Effector memory CD4-positive, alpha-beta T cell (primary cell): ENCODE results near the gene FYCO1.

Source experiments
- DNase-seq, 3 donors: peaks; one replicate each; pipeline ENCODE4 v3.0.0-alpha.2; 2020
- H3K27ac ChIP-seq: 2 replicates; pipeline ENCODE4 v1.7.0; 2013; ENCODE audit warnings: mild to moderate bottlenecking, low read length, moderate library complexity; ENCODE audit not compliant: insufficient read depth, poor library complexity, severe bottlenecking
- H3K27me3 ChIP-seq: replicated peaks from 2 replicates; pipeline ENCODE4 v1.7.0; 2013; ENCODE audit warnings: mild to moderate bottlenecking, low read length; ENCODE audit not compliant: insufficient read depth, control insufficient read depth, poor library complexity, severe bottlenecking
- H3K36me3 ChIP-seq: 2 replicates; pipeline ENCODE4 v1.7.0; 2013; ENCODE audit warnings: mild to moderate bottlenecking, low read length, moderate library complexity; ENCODE audit not compliant: control insufficient read depth, insufficient read depth
- H3K4me1 ChIP-seq: 2 replicates; pipeline ENCODE4 v1.7.0; 2013; ENCODE audit warnings: low read length, mild to moderate bottlenecking; ENCODE audit not compliant: control insufficient read depth, insufficient read depth, poor library complexity, severe bottlenecking
- H3K4me3 ChIP-seq: 2 replicates; pipeline ENCODE4 v1.7.0; 2013; ENCODE audit warnings: low read length, low read depth, mild to moderate bottlenecking; ENCODE audit not compliant: insufficient read depth, poor library complexity, severe bottlenecking
- H3K9me3 ChIP-seq: 2 replicates; pipeline ENCODE4 v1.7.0; 2013; ENCODE audit warnings: mild to moderate bottlenecking, low read length, moderate library complexity; ENCODE audit not compliant: control insufficient read depth

The FYCO1 gene

DNA sequence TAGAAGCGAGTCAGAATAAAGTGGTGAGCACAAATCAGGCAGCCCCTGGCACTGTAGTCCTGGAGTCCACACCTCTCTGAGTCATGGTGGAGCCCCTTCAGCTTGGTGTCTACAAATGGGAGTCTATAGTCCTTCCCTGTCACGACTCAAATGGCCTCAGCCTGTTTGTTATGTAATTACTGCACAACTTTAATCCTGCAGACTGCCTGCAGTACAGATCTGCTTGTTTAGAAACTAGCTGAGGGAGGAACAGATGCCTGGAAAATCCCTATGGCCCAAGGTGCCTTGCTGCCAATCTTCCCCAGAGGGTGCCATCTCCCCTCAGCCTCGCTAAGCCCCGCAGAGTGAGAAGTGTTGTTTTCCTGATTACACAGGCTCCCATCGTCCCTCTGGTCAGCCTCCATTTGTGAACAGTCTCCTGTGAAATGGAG is 56.3 kb downstream of the FYCO1 start:
- Histone ChIP-seq H3K36me3 (peaks cover 33% of the 10 kb centered on the region), H3K4me3 (no peak overlapping the region), H3K4me1 (peaks cover 19% of the 10 kb centered on the region), H3K27me3 (no peaks in the 10 kb centered on the region), H3K9me3 (no peaks in the 10 kb centered on the region), H3K27ac (no peak overlapping the region)
- no peak for DNase-seq

DNA sequence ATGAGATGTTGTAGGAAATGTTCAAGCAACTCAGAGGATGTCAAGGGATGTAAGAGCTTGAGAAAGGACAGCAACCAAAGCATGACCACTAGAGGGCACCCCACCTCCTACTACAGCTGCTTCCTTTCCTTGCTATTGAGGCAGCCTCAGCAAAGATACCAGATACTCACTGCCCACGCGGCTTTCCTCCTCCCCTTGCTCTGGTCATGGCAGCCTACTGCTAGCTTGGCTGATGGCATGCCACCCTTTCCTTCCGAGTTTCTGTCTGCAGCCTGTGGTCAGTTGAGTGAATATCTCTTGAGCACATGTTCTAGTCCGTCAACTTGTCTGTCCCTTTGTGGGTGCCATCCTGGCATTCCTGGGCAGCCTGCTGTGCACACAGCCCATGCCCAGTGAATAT is 56.8 kb downstream of the FYCO1 start:
- Histone ChIP-seq H3K27ac (no peak overlapping the region), H3K27me3 (no peaks in the 10 kb centered on the region), H3K9me3 (no peaks in the 10 kb centered on the region), H3K4me3 (no peak overlapping the region), H3K4me1 (peaks cover 14% of the 10 kb centered on the region), H3K36me3 (peaks cover 38% of the 10 kb centered on the region)
- peak; percentile 59 to 75 (median 62) for DNase-seq

DNA sequence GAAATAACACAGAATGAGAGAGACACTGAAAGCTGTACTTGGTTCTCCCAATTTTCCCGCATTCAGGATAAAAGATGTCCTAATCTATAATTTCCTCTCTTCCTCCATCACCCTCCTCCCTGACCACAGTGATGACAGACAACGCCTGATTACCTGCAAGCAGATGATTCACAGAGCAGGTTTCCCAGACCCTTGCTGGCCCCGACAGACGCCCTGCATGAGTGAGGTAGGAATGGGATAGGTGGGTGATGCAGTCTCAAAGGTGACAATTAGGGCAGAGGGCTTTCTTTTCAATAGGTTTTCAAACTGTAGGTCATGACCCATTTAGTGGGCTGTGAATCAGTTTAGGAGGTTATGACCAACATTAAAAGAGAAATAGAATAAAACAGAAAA is 57.6 kb downstream of the FYCO1 start:
- no peak for DNase-seq
- Histone ChIP-seq H3K4me1 (peaks cover 6% of the 10 kb centered on the region), H3K27ac (no peak overlapping the region), H3K4me3 (no peak overlapping the region), H3K9me3 (no peaks in the 10 kb centered on the region), H3K36me3 (peaks cover 45% of the 10 kb centered on the region), H3K27me3 (no peaks in the 10 kb centered on the region)

DNA sequence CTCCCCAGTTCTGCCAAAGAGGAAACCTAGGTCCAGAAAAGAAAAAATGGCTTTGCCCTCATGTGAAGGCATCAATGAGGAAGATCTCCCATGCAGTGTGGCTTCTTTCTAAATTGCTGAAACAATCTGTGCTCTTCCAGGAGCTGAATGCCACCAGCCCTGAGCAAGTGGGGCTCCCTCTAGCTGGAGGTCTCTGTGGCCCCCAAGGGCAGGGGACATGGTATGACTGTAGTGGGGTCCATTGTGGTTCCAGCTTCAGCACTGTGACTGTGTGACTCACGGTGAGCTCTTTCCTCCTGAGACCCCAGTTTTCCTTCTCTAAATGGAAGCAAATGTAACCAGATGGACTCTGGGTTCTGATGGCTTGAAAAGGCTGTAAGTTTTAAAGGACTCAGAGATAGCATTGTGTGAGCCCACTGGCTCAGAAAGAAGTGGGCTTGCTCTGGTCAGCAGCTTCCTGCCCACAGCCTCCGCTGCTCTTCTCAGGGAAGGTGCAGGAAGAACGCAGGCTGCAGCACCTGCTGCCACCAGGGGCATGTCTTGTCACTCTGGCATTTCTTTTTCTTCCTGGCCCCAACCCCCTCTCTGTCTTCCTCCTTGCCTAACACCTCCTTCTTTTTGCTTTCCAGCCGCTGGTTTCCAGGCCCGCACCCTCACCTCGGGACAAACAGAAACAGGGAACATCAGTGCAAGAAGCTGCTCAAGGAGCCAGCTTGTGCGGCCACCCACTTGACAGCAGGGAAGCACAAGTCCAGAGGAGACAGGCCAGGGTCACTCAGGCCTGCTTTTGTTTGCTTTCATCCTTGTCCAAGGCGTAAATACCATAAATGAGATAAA is 58.2 kb downstream of the FYCO1 start:
- Histone ChIP-seq H3K36me3 (peaks cover 50% of the 10 kb centered on the region), H3K27me3 (no peaks in the 10 kb centered on the region), H3K4me1 (no peaks in the 10 kb centered on the region), H3K4me3 (no peak overlapping the region), H3K27ac (no peak overlapping the region), H3K9me3 (no peaks in the 10 kb centered on the region)
- no peak for DNase-seq

DNA sequence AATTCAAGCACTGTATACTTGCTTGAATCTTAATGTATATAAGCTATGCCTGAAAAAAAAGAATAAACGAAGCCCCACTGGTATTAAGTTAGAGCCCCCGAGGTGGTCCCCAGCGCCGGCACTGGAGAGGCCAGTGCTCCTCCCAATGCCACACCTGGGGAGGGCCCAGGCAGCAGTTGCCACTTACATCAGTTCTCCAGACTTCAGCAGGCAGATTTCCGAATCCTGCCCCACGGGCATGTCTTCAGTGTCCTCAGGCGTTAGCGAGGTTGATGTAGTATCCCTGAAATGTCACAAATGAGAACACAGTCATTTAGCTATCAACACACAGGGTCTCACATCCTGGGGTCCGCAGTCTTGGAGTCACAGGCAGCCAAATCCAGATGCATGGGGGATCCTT is 59.4 kb downstream of the FYCO1 start:
- no peak overlapping the region for H3K4me3 ChIP-seq
- no peaks in the 10 kb centered on the region for H3K4me1 ChIP-seq
- no peaks in the 10 kb centered on the region for H3K9me3 ChIP-seq
- no peaks in the 10 kb centered on the region for H3K27me3 ChIP-seq
- no peak for DNase-seq
- peaks cover 61% of the 10 kb centered on the region for H3K36me3 ChIP-seq
- H3K27ac ChIP-seq, result no peak overlapping the region

DNA sequence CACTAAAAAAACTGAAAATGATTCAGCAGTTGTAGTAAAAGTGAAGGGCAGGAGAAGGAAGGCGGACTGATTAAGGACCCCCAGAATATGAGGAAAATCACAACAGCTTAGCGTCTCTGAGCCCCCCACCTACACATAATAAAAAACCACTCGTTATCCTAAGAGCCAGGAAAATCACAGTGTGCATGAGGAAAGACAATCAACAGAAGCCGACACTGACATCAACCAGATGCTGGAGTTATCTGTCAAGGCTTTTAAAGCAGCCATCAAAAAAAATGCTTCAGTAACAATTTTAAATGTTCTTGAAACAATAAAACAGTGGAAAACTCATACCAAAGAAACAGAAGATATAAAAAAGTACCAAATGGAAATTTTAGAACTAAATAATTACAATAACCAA is 62.0 kb downstream of the FYCO1 start:
- Histone ChIP-seq H3K9me3 (no peaks in the 10 kb centered on the region), H3K36me3 (peaks cover 87% of the 10 kb centered on the region)

DNA sequence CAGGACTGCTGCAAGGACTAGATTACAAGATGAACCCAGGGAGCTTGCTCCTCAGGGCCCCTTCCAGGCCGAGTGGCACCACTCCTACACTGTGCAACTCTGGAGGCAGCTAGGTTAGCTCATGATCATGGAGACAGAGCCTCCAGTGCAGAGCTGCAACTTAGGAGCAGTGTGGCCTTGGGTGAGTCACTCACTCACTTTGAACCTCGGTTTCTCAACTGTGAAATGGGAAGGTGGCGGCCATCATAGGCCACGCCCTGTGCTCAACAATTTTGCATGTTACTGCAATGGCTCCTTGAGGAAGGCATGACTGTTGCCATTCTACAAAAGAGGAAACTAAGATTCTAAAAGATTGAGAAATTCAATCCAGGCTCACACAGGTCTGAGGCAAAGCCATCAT is 63.5 kb downstream of the FYCO1 start:
- Histone ChIP-seq H3K4me1 (no peaks in the 10 kb centered on the region), H3K27ac (no peak overlapping the region), H3K27me3 (no peaks in the 10 kb centered on the region), H3K9me3 (no peaks in the 10 kb centered on the region), H3K36me3 (peaks cover 91% of the 10 kb centered on the region), H3K4me3 (no peak overlapping the region)
- no peak for DNase-seq

More for the DNA sequence above, 62.0 kb downstream of the FYCO1 start:
- H3K4me1 ChIP-seq, result no peaks in the 10 kb centered on the region
- no peak overlapping the region for H3K27ac ChIP-seq
- no peaks in the 10 kb centered on the region for H3K27me3 ChIP-seq
- DNase-seq, result no peak
- H3K4me3 ChIP-seq, result no peak overlapping the region

DNA sequence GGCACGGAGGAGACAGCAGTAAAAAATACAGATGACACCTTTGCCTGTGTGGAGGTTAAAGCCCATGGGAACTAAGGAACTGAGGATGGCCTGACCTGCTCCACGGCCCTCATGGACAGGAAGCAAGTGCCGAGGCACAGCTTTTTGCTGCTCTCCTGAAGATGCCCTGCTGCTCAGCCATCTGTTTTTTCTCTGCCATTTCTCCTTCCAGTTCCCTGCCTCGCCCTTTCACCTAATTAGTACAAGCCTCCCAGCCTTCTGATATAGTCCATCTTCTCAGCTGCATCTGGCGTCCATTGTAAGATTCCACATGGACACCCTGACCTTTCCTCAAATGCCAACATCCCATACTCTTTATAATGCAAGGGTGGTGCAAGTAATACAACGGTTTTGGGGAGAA is 64.1 kb downstream of the FYCO1 start:
- Histone ChIP-seq H3K27ac (no peak overlapping the region), H3K4me1 (no peaks in the 10 kb centered on the region), H3K4me3 (no peak overlapping the region), H3K36me3 (peaks cover 86% of the 10 kb centered on the region), H3K9me3 (no peaks in the 10 kb centered on the region), H3K27me3 (no peaks in the 10 kb centered on the region)
- no peak for DNase-seq

DNA sequence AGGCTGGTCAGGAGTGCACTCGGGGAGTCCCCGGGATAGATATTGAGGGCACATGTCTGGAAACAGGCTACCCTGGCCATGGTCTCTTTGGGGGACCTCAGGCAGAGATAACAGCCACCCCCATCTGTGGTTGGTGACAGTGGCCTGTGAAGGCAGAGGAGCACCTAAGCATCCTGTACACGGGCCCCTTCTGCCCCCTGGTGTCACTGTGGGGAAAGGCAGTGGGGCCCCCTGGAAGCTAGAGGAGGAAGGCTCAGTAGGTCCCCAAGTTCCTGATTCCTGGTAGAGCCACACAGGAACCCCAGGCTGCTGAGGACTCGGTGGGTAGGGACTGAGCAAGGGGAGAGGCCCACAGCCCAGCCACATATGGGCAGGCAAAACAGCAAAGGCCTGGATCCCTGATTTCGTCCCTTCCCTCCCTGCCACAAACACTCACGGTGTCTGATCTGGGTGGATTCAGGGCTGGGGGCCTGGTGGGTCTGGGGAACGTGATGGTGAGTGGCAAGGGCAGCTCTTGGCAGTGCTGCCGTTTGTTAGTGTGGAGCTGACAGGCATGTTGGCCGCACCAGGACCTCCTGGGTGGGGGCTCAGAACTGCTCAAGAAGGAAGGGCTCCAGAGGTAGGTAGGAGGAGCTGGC is 66.5 kb downstream of the FYCO1 start:
- H3K36me3 ChIP-seq, result peaks cover 79% of the 10 kb centered on the region
- peak; percentile 37 to 45 (median 41) for DNase-seq
- H3K4me1 ChIP-seq, result no peaks in the 10 kb centered on the region

DNA sequence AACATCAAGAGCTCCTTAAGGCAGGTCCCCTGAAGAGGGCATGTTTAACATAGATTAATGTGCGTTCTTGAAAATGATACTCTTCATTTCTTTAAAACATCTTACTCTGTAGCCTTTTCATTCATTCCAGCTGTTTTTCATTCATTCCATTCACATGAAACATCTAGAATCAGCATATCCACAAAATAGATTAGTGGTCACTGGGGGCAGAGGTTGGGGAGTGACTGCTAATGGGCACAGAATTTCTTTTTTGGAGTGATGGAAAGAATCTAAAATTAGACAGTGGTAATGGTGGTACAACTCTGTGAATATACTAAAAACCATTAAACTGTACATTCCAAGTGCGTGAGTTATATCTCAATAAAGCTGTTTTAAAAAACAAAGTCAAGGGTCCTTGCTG is 67.7 kb downstream of the FYCO1 start:
- H3K4me1 ChIP-seq, result no peaks in the 10 kb centered on the region
- H3K27ac ChIP-seq, result no peak overlapping the region
- H3K9me3 ChIP-seq, result no peaks in the 10 kb centered on the region
- peaks cover 80% of the 10 kb centered on the region for H3K36me3 ChIP-seq
- no peak for DNase-seq
- H3K27me3 ChIP-seq, result no peaks in the 10 kb centered on the region
- no peak overlapping the region for H3K4me3 ChIP-seq

More for the DNA sequence above, 66.5 kb downstream of the FYCO1 start:
- H3K9me3 ChIP-seq, result no peaks in the 10 kb centered on the region
- no peak overlapping the region for H3K4me3 ChIP-seq
- no peaks in the 10 kb centered on the region for H3K27me3 ChIP-seq
- H3K27ac ChIP-seq, result no peak overlapping the region
